GM12878 (cell line): ENCODE results near the gene CA14. TPM values are rescaled to one million over a fixed set of nuclear protein-coding genes. Genes with fewer than 3 reads are reported as not detected.

Experiments
- CBX3 ChIP-seq: fragments of 200-600 bp; sonication (generic); IDR thresholded peaks from 2 replicates; pipeline ENCODE4 v1.6.1; 2016; ENCODE audit warnings: low read depth, borderline replicate concordance
- CHD1 ChIP-seq: IDR thresholded peaks from 2 replicates; pipeline ENCODE4 v1.6.1; 2012; ENCODE audit warnings: low read depth, low read length, improper control_type of control experiment
- FOXK2 ChIP-seq: fragments of 450-650 bp; IDR thresholded peaks from 2 replicates; pipeline ENCODE4 v1.6.1; 2017; ENCODE audit warnings: mild to moderate bottlenecking, moderate library complexity
- MYC ChIP-seq: IDR thresholded peaks from 2 replicates; pipeline ENCODE4 v1.6.1; 2011; ENCODE audit warnings: mild to moderate bottlenecking, low read length, moderate library complexity, inconsistent platforms; ENCODE audit not compliant: insufficient read depth, insufficient replicate concordance, insufficient read length, severe bottlenecking
- NR2C2 ChIP-seq: IDR thresholded peaks from 2 replicates; pipeline ENCODE4 v1.6.1; 2011; ENCODE audit warnings: borderline replicate concordance, low read depth; ENCODE audit not compliant: control insufficient read depth, insufficient read length
- POLR2AphosphoS5 ChIP-seq: IDR thresholded peaks from 2 replicates; pipeline ENCODE4 v1.6.1; 2011; ENCODE audit warnings: mild to moderate bottlenecking, low read length, inconsistent platforms
- RELA ChIP-seq: fragments of 450-650 bp; IDR thresholded peaks from 2 replicates; pipeline ENCODE4 v1.8.0; 2014; ENCODE audit warnings: borderline replicate concordance; ENCODE audit not compliant: partially characterized antibody
- RFX5 ChIP-seq: IDR thresholded peaks from 2 replicates; pipeline ENCODE4 v1.6.1; 2011; ENCODE audit warnings: low read depth, low read length, improper control_type of control experiment
- SIN3A ChIP-seq: IDR thresholded peaks from 2 replicates; pipeline ENCODE4 v1.6.1; 2012; ENCODE audit warnings: low read depth, low read length, improper control_type of control experiment
- SMAD1 ChIP-seq: fragments of 450-650 bp; IDR thresholded peaks from 2 replicates; pipeline ENCODE4 v1.6.1; 2018; ENCODE audit warnings: mild to moderate bottlenecking, low read depth; ENCODE audit not compliant: partially characterized antibody
- SREBF1 ChIP-seq: IDR thresholded peaks from 2 replicates; pipeline ENCODE4 v1.6.1; 2012; ENCODE audit warnings: mild to moderate bottlenecking, low read length
- SRF ChIP-seq, 2 experiments: IDR thresholded peaks; 2 replicates each; pipeline ENCODE4 v1.6.1; 2011; ENCODE audit warnings: low read depth in 2 of 2, low read length in 2 of 2, mild to moderate bottlenecking in 1 of 2, moderate library complexity in 1 of 2
- WRNIP1 ChIP-seq: IDR thresholded peaks from 2 replicates; pipeline ENCODE4 v1.6.1; 2011; ENCODE audit warnings: low read depth, low read length, improper control_type of control experiment, borderline replicate concordance
- ZNF622 ChIP-seq: fragments of 450-650 bp; IDR thresholded peaks from 2 replicates; pipeline ENCODE4 v1.6.1; 2017; ENCODE audit warnings: mild to moderate bottlenecking, inconsistent platforms
- ZZZ3 ChIP-seq: IDR thresholded peaks from 2 replicates; pipeline ENCODE4 v1.6.1; 2011; ENCODE audit warnings: low read depth; ENCODE audit not compliant: control insufficient read depth, insufficient read length
- polyA plus RNA-seq, 11 experiments: library from polyadenylated mRNA; depleted of rRNA in 4 of 11; unstranded in 6 of 11; stranded (reverse) in 5 of 11; fragments of >200 nt; fragmentation: Nextera tagmentation in 4 of 11; fragmentation: Illumina TruSeq in 1 of 11; extraction: Ambion mirVana in 4 of 11; extraction: Trizol in 1 of 11; gene quantifications; 1 replicate in 1 of 11; 2 replicates in 10 of 11; pipeline versions ENCODE4 v1.2.1 to v1.2.3, GENCODE V29; 2011 to 2016; ENCODE audit warnings: inconsistent platforms in 2 of 11, missing spikeins in 2 of 11, low read depth in 1 of 11
- total RNA-seq, 4 experiments: library from RNA; depleted of rRNA in 3 of 4; stranded (reverse); fragments of >200 nt in 3 of 4; fragmentation: Illumina TruSeq in 1 of 4; extraction: Trizol in 1 of 4; gene quantifications; 2 replicates each; pipeline versions ENCODE4 v1.2.1 to v1.2.3, GENCODE V29; 2013 to 2021
- TF ChIP-seq, protein P1 (sequence below): IDR thresholded peaks from 2 replicates; pipeline ENCODE4 v1.6.1; 2012; ENCODE audit warnings: improper control_type of control experiment, low read depth, low read length; ENCODE audit not compliant: insufficient replicate concordance
- TF ChIP-seq, protein P2 (sequence below): fragments of 450-650 bp; IDR thresholded peaks from 2 replicates; pipeline ENCODE4 v1.6.1; 2017; ENCODE audit warnings: mild to moderate bottlenecking, moderate library complexity
- TF ChIP-seq, protein P3 (sequence below): fragments of 450-650 bp; IDR thresholded peaks from 2 replicates; pipeline ENCODE4 v1.6.1; 2018; ENCODE audit warnings: mild to moderate bottlenecking, low read depth, moderate library complexity; ENCODE audit not compliant: partially characterized antibody

The CA14 gene
- total and polyA plus RNA-seq, 10 of the 15 experiments (the other 5 are each of a cell fraction or from before 2014, with no cell fraction given), result 0.11 to 0.35 (median 0.29) TPM; not detected in 6

DNA sequence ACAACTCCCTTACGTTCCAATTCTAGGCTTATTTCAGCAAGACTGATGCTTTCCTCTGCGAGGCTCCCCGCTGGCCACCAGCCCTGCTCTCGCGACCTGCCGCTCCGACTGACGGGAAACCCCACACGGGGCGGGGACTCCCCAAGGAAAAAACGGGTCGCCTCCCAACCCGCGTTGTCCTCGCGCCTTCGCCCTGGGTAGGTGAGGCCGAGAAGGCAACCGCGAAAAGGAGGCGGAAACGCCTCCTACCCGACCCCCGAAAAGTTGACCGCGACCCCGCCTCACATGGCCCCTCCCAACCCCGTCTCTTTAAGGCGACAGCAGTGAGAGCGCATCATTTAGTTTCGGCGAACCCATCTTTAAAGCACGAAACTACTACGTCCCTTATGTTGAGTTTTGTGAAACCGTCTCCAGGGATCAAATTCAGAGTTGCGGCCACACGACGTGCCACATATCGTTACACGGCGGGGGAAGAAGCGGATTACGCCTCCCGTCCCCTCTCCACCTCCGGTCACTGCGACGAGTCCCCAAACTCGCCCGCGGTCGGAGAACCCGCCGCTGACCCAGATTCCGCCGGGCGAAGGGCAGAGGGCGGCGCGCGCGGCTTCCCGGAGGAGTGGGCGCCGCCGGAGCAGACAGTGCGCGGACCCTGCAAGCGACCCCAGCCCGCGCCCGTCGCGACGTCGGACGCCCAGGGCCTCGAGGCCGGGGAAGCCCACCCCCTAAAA is 22.8 kb upstream of the CA14 start (continued):
- TF ChIP-seq, protein P1, sequence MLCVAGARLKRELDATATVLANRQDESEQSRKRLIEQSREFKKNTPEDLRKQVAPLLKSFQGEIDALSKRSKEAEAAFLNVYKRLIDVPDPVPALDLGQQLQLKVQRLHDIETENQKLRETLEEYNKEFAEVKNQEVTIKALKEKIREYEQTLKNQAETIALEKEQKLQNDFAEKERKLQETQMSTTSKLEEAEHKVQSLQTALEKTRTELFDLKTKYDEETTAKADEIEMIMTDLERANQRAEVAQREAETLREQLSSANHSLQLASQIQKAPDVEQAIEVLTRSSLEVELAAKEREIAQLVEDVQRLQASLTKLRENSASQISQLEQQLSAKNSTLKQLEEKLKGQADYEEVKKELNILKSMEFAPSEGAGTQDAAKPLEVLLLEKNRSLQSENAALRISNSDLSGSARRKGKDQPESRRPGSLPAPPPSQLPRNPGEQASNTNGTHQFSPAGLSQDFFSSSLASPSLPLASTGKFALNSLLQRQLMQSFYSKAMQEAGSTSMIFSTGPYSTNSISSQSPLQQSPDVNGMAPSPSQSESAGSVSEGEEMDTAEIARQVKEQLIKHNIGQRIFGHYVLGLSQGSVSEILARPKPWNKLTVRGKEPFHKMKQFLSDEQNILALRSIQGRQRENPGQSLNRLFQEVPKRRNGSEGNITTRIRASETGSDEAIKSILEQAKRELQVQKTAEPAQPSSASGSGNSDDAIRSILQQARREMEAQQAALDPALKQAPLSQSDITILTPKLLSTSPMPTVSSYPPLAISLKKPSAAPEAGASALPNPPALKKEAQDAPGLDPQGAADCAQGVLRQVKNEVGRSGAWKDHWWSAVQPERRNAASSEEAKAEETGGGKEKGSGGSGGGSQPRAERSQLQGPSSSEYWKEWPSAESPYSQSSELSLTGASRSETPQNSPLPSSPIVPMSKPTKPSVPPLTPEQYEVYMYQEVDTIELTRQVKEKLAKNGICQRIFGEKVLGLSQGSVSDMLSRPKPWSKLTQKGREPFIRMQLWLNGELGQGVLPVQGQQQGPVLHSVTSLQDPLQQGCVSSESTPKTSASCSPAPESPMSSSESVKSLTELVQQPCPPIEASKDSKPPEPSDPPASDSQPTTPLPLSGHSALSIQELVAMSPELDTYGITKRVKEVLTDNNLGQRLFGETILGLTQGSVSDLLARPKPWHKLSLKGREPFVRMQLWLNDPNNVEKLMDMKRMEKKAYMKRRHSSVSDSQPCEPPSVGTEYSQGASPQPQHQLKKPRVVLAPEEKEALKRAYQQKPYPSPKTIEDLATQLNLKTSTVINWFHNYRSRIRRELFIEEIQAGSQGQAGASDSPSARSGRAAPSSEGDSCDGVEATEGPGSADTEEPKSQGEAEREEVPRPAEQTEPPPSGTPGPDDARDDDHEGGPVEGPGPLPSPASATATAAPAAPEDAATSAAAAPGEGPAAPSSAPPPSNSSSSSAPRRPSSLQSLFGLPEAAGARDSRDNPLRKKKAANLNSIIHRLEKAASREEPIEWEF, result no peak
- TF ChIP-seq CHD1, result 0 out of 2 replicates have a peak, but pooled peaks have one; percentile 81
- no peak for TF ChIP-seq NR2C2
- TF ChIP-seq POLR2AphosphoS5, result peak; percentile 97
- no peak for TF ChIP-seq ZZZ3
- TF ChIP-seq, protein P2, sequence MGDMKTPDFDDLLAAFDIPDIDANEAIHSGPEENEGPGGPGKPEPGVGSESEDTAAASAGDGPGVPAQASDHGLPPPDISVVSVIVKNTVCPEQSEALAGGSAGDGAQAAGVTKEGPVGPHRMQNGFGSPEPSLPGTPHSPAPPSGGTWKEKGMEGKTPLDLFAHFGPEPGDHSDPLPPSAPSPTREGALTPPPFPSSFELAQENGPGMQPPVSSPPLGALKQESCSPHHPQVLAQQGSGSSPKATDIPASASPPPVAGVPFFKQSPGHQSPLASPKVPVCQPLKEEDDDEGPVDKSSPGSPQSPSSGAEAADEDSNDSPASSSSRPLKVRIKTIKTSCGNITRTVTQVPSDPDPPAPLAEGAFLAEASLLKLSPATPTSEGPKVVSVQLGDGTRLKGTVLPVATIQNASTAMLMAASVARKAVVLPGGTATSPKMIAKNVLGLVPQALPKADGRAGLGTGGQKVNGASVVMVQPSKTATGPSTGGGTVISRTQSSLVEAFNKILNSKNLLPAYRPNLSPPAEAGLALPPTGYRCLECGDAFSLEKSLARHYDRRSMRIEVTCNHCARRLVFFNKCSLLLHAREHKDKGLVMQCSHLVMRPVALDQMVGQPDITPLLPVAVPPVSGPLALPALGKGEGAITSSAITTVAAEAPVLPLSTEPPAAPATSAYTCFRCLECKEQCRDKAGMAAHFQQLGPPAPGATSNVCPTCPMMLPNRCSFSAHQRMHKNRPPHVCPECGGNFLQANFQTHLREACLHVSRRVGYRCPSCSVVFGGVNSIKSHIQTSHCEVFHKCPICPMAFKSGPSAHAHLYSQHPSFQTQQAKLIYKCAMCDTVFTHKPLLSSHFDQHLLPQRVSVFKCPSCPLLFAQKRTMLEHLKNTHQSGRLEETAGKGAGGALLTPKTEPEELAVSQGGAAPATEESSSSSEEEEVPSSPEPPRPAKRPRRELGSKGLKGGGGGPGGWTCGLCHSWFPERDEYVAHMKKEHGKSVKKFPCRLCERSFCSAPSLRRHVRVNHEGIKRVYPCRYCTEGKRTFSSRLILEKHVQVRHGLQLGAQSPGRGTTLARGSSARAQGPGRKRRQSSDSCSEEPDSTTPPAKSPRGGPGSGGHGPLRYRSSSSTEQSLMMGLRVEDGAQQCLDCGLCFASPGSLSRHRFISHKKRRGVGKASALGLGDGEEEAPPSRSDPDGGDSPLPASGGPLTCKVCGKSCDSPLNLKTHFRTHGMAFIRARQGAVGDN, result peak; percentile 19
- peak; percentile 38; the same call in 1 of the 2 replicates for TF ChIP-seq SIN3A
- no peak for TF ChIP-seq CBX3
- TF ChIP-seq SMAD1, result peak; percentile 82
- TF ChIP-seq MYC, result no peak
- TF ChIP-seq FOXK2, result no peak
- no peak for TF ChIP-seq ZNF622
- TF ChIP-seq, protein P3, sequence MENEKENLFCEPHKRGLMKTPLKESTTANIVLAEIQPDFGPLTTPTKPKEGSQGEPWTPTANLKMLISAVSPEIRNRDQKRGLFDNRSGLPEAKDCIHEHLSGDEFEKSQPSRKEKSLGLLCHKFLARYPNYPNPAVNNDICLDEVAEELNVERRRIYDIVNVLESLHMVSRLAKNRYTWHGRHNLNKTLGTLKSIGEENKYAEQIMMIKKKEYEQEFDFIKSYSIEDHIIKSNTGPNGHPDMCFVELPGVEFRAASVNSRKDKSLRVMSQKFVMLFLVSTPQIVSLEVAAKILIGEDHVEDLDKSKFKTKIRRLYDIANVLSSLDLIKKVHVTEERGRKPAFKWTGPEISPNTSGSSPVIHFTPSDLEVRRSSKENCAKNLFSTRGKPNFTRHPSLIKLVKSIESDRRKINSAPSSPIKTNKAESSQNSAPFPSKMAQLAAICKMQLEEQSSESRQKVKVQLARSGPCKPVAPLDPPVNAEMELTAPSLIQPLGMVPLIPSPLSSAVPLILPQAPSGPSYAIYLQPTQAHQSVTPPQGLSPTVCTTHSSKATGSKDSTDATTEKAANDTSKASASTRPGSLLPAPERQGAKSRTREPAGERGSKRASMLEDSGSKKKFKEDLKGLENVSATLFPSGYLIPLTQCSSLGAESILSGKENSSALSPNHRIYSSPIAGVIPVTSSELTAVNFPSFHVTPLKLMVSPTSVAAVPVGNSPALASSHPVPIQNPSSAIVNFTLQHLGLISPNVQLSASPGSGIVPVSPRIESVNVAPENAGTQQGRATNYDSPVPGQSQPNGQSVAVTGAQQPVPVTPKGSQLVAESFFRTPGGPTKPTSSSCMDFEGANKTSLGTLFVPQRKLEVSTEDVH, result no peak
- no peak for TF ChIP-seq RFX5
- no peak for TF ChIP-seq SREBF1
- TF ChIP-seq RELA, result peak; percentile 91
- TF ChIP-seq WRNIP1, result no peak
- no peak; a peak in 1 of 4 replicates for TF ChIP-seq SRF (IDR thresholded peaks at IDR 0.05; ENCODE audit: low read depth in 2 of 2, low read length in 2 of 2)
